Measurements from ENCODE around the gene PARD6B. TPM values are rescaled to one million over a fixed set of nuclear protein-coding genes. Genes with fewer than 3 reads are reported as not detected.

PARD6B gene
- total and polyA plus RNA-seq, 2 of the 13 experiments (the other 11 are each of a cell fraction or from before 2014, with no cell fraction given): 6.9 to 22.2 TPM

GRCh38 chr20:50792708-50793574, 61.6 kb downstream of the PARD6B start:
- POLR2A ChIA-PET: interaction anchor here (0.6 to 2.9 kb wide), 6 partner anchors 26 to 165 kb away, joined by 3 to 29 read pairs (median 10); partner anchors contain the start of genes ADNP, DPM1, MOCS3 and PARD6B
- intact Hi-C loops (cut with micrococcal nuclease; ENCODE audit: unreplicated experiment): loop anchor here (5.0 kb wide), 2 partner anchors 189 to 514 kb away; no protein-coding TSS in a partner anchor
- peaks cover 55% of the 10 kb centered on the region for H3K4me1 ChIP-seq (ENCODE audit: insufficient read depth, low read length)
- TF ChIP-seq ZSCAN25 (CRISPR knock-in tag; IDR thresholded peaks at IDR 0.05) (no peak), SMAD3 (CRISPR knock-in tag; IDR thresholded peaks at IDR 0.05) (no peak), ZFP90 (CRISPR knock-in tag; IDR thresholded peaks at IDR 0.05; ENCODE audit: borderline replicate concordance) (0 out of 2 replicates have a peak, but pooled peaks have one; percentile 27), GMEB1 (CRISPR knock-in tag; IDR thresholded peaks at IDR 0.05; ENCODE audit: borderline replicate concordance) (0 out of 2 replicates have a peak, but pooled peaks have one; percentile 18), ZBTB7A (CRISPR knock-in tag; IDR thresholded peaks at IDR 0.05) (no peak), SALL2 (CRISPR knock-in tag; IDR thresholded peaks at IDR 0.05) (no peak), SAP130 (CRISPR knock-in tag; IDR thresholded peaks at IDR 0.05; ENCODE audit: low read depth) (no peak), HDAC1 (CRISPR knock-in tag; IDR thresholded peaks at IDR 0.05) (no peak), MEIS1 (CRISPR knock-in tag; IDR thresholded peaks at IDR 0.05; ENCODE audit: borderline replicate concordance) (0 out of 2 replicates have a peak, but pooled peaks have one; percentile 33), CTCF (CRISPR knock-in tag; IDR thresholded peaks at IDR 0.05) (peak; percentile 19; the same call in 1 of the 2 replicates), CENPT (CRISPR knock-in tag; IDR thresholded peaks at IDR 0.05; ENCODE audit: low read depth) (no peak), HOXA3 (CRISPR knock-in tag; IDR thresholded peaks at IDR 0.05) (0 out of 2 replicates have a peak, but pooled peaks have one; percentile 2), BRCA1 (CRISPR knock-in tag; IDR thresholded peaks at IDR 0.05) (0 out of 2 replicates have a peak, but pooled peaks have one; percentile 25), FOXO1 (CRISPR knock-in tag; IDR thresholded peaks at IDR 0.05) (peak; percentile 5; the same call in 1 of the 2 replicates), ZNF180 (CRISPR knock-in tag; IDR thresholded peaks at IDR 0.05; ENCODE audit: borderline replicate concordance, low read depth) (no peak), FOXP1 (IDR thresholded peaks at IDR 0.05) (peak; percentile 38; the same call in 1 of the 2 replicates), FOXP1 (CRISPR knock-in tag; IDR thresholded peaks at IDR 0.05) (no peak; the same call in 1 of the 2 replicates), ZNF616 (CRISPR knock-in tag; IDR thresholded peaks at IDR 0.05; ENCODE audit: low read depth) (peak; percentile 50; the same call in 1 of the 2 replicates), ZGPAT (CRISPR knock-in tag; IDR thresholded peaks at IDR 0.05) (0 out of 2 replicates have a peak, but pooled peaks have one; percentile 4)

More at GRCh38 chr20:50792708-50793574, 61.6 kb downstream of the PARD6B start:
- DNase-seq (ENCODE audit: low spot score) (no peak), ATAC-seq (no peak), FAIRE-seq (no peak)
- peak overlapping the region; percentile 67 for H3K4me2 ChIP-seq (ENCODE audit: low read depth, low read length)
- no peaks in the 10 kb centered on the region for H3K79me2 ChIP-seq (ENCODE audit: insufficient read depth, low read length)
- 27% methylated on average over 14 of the region's 14 CpGs for WGBS (ENCODE audit: low lambda C conversion rate)
- H3K27me3 ChIP-seq (ENCODE audit: control insufficient read depth in 1 of 2, insufficient read depth in 2 of 2, low read length in 2 of 2): no peaks in the 10 kb centered on the region
- H4K20me1 ChIP-seq (ENCODE audit: insufficient read depth, low read length): no peaks in the 10 kb centered on the region
- H3K9ac ChIP-seq (ENCODE audit: insufficient read depth, low read depth, low read length): no peak overlapping the region; the same call in 1 of the 2 replicates
- CTCF ChIA-PET (ENCODE audit: low intra/inter-chr PET ratio, low total read pairs): interaction anchor here (0.6 to 3.3 kb wide), 3 partner anchors 26 to 1450 kb away, joined by 3 to 62 read pairs (median 18); partner anchors contain the start of gene ADNP
- H2AFZ ChIP-seq (ENCODE audit: low read length): peak overlapping the region; percentile 55
- H3K4me3 ChIP-seq (replicated peaks in 1 of 3; ENCODE audit: insufficient read depth in 1 of 3, low read depth in 2 of 3, low read length in 3 of 3): no peak overlapping the region; a peak in 1 of 6 replicates
- BruUV-seq (replicated peaks): no TSS peak
- no peaks in the 10 kb centered on the region for H3K9me3 ChIP-seq (ENCODE audit: low read length)
- H3K27ac ChIP-seq (ENCODE audit: extremely low read length, insufficient read depth, low read length): no peak overlapping the region
- H3K36me3 ChIP-seq (replicated peaks in 1 of 2; ENCODE audit: control insufficient read depth in 1 of 2, insufficient read depth in 2 of 2, low read length in 2 of 2): no peaks in the 10 kb centered on the region
- in situ Hi-C loops (cut with HindIII; ENCODE audit: extremely low pct_ligation_motif_present, low pct_unique_long_range_greater_than_20kb): loop anchor here (10.0 to 25.0 kb wide), 2 partner anchors 142 to 519 kb away; partner anchors contain the start of gene ADNP

Data from HepG2 (cell line).